HCT116 (cell line): ENCODE data around the gene SORL1-AS1.

Source experiments
- ATAC-seq: fragments of 200-7000 bp; cut with Tn5 transposase; 2 replicates; pipeline ENCODE4 v1.9.1; 2020; ENCODE audit warnings: mild to moderate bottlenecking, moderate library complexity
- BruUV-seq: library from RNA; stranded (reverse); fragments of 400-500 nt; replicated peaks from 2 replicates; lab custom pipeline; 2021; lab: Mats Ljungman, UMichigan
- CTCF ChIA-PET: fragments of 300-600 bp; sonication (Branson Sonifier 250); formaldehyde crosslinking; loops from one replicate; lab custom pipeline; 2021; ENCODE audit warnings: antibody characterized with exemption; lab: Charles Lee
- POLR2A ChIA-PET: fragments of 300-600, 350-600 bp; sonication (Branson Sonifier 250); formaldehyde crosslinking; loops from one replicate; lab custom pipeline; 2021; ENCODE audit warnings: antibody characterized with exemption; lab: Charles Lee
- RAD21 ChIA-PET, 2 experiments: fragments of 300-600 bp; sonication (Branson Sonifier 250); formaldehyde crosslinking; loops; one replicate each; lab custom pipeline; 2023; ENCODE audit warnings: low total read pairs in 2 of 2; ENCODE audit not compliant: uncharacterized antibody in 2 of 2, unreplicated experiment in 2 of 2, low non-redundant PET in 1 of 2; lab: Charles Lee
- DNase-seq: peaks from one replicate; pipeline ENCODE4 v3.0.0-alpha.2; 2010; ENCODE audit warnings: low read depth, low spot score
- H2AFZ ChIP-seq: fragments of 200-600 bp; shearing (Covaris generic), sonication (generic); 2 replicates; pipeline ENCODE4 v1.6.1; 2017; ENCODE audit warnings: low read depth, mixed run types, mixed read lengths, antibody characterized with exemption, low read length; ENCODE audit not compliant: poor library complexity, severe bottlenecking
- H3K27ac ChIP-seq: 2 replicates; pipeline ENCODE4 v1.5.1; 2012; ENCODE audit warnings: low read depth, low read length
- H3K27me3 ChIP-seq: fragments of 200-600 bp; sonication (generic); 2 replicates; pipeline ENCODE4 v1.6.1; 2016; ENCODE audit warnings: mixed run types, low read length, mixed read lengths; ENCODE audit not compliant: insufficient read depth
- H3K36me3 ChIP-seq, 2 experiments: fragments of 200-500 bp in 1 of 2; fragments of 200-600 bp in 1 of 2; sonication (Bioruptor generic) in 1 of 2; sonication (generic) in 1 of 2; 2 replicates each; pipeline versions ENCODE4 v1.5.1 to v1.6.1; 2014 to 2016; ENCODE audit warnings: low read length in 2 of 2, inconsistent platforms in 1 of 2, mixed read lengths in 1 of 2, mixed run types in 1 of 2; ENCODE audit not compliant: insufficient read depth in 2 of 2, control insufficient read depth in 1 of 2
- H3K4me1 ChIP-seq, 2 experiments: fragments of 200-600 bp in 1 of 2; sonication (generic) in 1 of 2; 2 replicates each; pipeline versions ENCODE4 v1.5.1 to v1.6.1; 2012 to 2017; ENCODE audit warnings: low read length in 2 of 2, inconsistent platforms in 1 of 2, mild to moderate bottlenecking in 1 of 2, mixed read lengths in 1 of 2, mixed run types in 1 of 2, moderate library complexity in 1 of 2; ENCODE audit not compliant: insufficient read depth in 2 of 2, control insufficient read depth in 1 of 2
- H3K4me2 ChIP-seq: fragments of 200-600 bp; sonication (generic); 2 replicates; pipeline ENCODE4 v1.6.1; 2017; ENCODE audit warnings: mixed run types, low read length, mixed read lengths
- H3K4me3 ChIP-seq, 2 experiments: fragments of 200-600 bp in 1 of 2; sonication (generic) in 1 of 2; replicated peaks in 1 of 2; 2 replicates each; pipeline ENCODE4 v1.5.1; 2011 to 2016; ENCODE audit warnings: low read length in 2 of 2, control low read depth in 1 of 2, low read depth in 1 of 2, mild to moderate bottlenecking in 1 of 2, mixed read lengths in 1 of 2, mixed run types in 1 of 2
- H3K79me2 ChIP-seq: fragments of 200-600 bp; sonication (generic); 2 replicates; pipeline ENCODE4 v1.6.1; 2017; ENCODE audit warnings: mild to moderate bottlenecking, mixed run types, low read length, moderate library complexity, mixed read lengths; ENCODE audit not compliant: insufficient read depth
- H3K9ac ChIP-seq: fragments of 200-600 bp; sonication (generic); 2 replicates; pipeline ENCODE4 v1.6.1; 2016; ENCODE audit warnings: low read length, mixed read lengths
- H3K9me2 ChIP-seq: fragments of 200-600 bp; sonication (generic), shearing (Covaris generic); 2 replicates; pipeline ENCODE4 v1.6.1; 2017; ENCODE audit warnings: mixed run types, mild to moderate bottlenecking, moderate library complexity; ENCODE audit not compliant: insufficient read depth
- H3K9me3 ChIP-seq, 2 experiments: fragments of 200-500 bp in 1 of 2; fragments of 200-600 bp in 1 of 2; sonication (Bioruptor generic) in 1 of 2; sonication (generic) in 1 of 2; 2 replicates each; pipeline ENCODE4 v1.6.1; 2014 to 2017; ENCODE audit warnings: low read length in 2 of 2, mixed read lengths in 2 of 2, inconsistent platforms in 1 of 2, low read depth in 1 of 2, mild to moderate bottlenecking in 1 of 2, mixed run types in 1 of 2, moderate library complexity in 1 of 2; ENCODE audit not compliant: control insufficient read depth in 1 of 2, insufficient read depth in 1 of 2
- H4K20me1 ChIP-seq: fragments of 200-600 bp; sonication (generic), shearing (Covaris generic); 2 replicates; pipeline ENCODE4 v1.6.1; 2017; ENCODE audit warnings: mixed run types, mild to moderate bottlenecking, moderate library complexity; ENCODE audit not compliant: insufficient read depth
- CTCF ChIP-seq, 3 experiments: fragments of 200-600 bp in 1 of 3; sonication (generic) in 1 of 3; IDR thresholded peaks in 2 of 3; conservative IDR thresholded peaks in 1 of 3; 2 replicates each; pipeline ENCODE4 v1.5.1; 2012 to 2017; ENCODE audit warnings: low read depth in 2 of 3, low read length in 2 of 3, antibody characterized with exemption in 1 of 3, borderline replicate concordance in 1 of 3, control low read depth in 1 of 3, mild to moderate bottlenecking in 1 of 3, mixed read lengths in 1 of 3, mixed run types in 1 of 3, moderate library complexity in 1 of 3; ENCODE audit not compliant: insufficient read depth in 1 of 3
- ELF1 ChIP-seq: IDR thresholded peaks from 2 replicates; pipeline ENCODE4 v1.6.1; 2012; ENCODE audit warnings: low read depth, borderline replicate concordance
- EZH2phosphoT487 ChIP-seq: fragments of 200-600 bp; IDR thresholded peaks from 2 replicates; pipeline ENCODE4 v1.6.1; 2018; ENCODE audit warnings: antibody characterized with exemption, borderline replicate concordance
- intact Hi-C: fragments of 100-400 bp; cut with micrococcal nuclease; formaldehyde crosslinking; loops from 2 replicates; pipeline ENCODE4 v1.10.0; 2022

The SORL1-AS1 gene

GRCh38 chr11:121422675-121423074 is 30.1 kb downstream of the SORL1-AS1 start:
- Histone ChIP-seq H3K4me2 (no peak overlapping the region), H3K27ac (no peak overlapping the region), H3K9ac (no peak overlapping the region), H2AFZ (no peak overlapping the region), H3K9me3 (no peaks in the 10 kb centered on the region), H3K27me3 (no peaks in the 10 kb centered on the region), H3K4me1 (peaks cover 0 to 10% of the 10 kb centered on the region in 2 experiments; a peak in 1 of 4 replicates), H4K20me1 (no peaks in the 10 kb centered on the region)
- POLR2A ChIA-PET: no interaction called here
- ATAC-seq: no peak
- intact Hi-C loops: no loop called here
- TF ChIP-seq ELF1: no peak
- TF ChIP-seq, all 23 proteins: peak for 0
- Histone ChIP-seq H3K4me3 (no peak overlapping the region), H3K79me2 (no peaks in the 10 kb centered on the region), H3K36me3 (no peaks in the 10 kb centered on the region), H3K9me2 (no peaks in the 10 kb centered on the region)
- DNase-seq: no peak
- ChIA-PET RAD21 (no interaction called here), CTCF (no interaction called here)
- BruUV-seq: no TSS peak

DNA sequence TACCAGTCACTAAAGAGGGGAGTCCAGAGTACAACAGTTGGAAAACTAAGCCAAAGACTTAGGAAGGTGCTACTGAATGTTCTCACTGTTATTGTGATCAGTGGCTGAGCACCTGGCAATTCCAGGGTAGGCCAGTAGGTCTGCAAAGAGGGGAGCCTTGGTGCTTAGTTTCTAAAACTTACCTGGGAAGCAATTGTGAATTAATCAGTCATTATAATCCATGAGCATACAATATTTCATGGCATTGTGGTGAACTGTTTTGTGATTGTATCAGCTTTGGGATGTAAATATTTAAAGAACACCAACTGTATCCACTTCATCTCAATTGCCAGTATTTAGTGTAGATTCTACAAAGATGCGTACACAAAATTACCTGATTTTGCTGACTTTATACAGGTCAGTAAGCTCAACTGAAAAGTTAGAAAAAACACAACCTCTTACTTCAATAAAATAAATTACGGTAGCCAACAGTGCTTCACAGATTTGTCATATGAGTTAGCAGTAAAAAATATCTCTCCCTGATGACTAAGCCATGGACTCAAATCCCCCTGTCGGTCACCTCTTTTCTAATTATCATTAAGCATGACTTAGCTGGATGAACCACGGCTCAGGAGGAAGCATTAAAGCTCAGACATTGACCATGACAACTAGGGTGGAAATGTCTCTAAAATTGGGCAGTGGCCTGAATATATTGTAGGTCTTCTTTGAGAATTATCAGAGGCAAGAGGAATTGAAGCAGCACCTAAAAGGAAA is 31.4 kb downstream of the SORL1-AS1 start:
- Histone ChIP-seq H4K20me1 (no peaks in the 10 kb centered on the region), H3K4me2 (no peak overlapping the region), H3K9me3 (no peaks in the 10 kb centered on the region), H3K4me3 (no peak overlapping the region), H3K79me2 (no peaks in the 10 kb centered on the region), H3K9me2 (no peaks in the 10 kb centered on the region), H3K27ac (no peak overlapping the region), H3K4me1 (peaks cover 7 to 8% of the 10 kb centered on the region in 2 experiments; a peak in 3 of 4 replicates), H2AFZ (no peak overlapping the region), H3K27me3 (no peaks in the 10 kb centered on the region), H3K36me3 (no peaks in the 10 kb centered on the region), H3K9ac (no peak overlapping the region)
- intact Hi-C loops: no loop called here
- RAD21 ChIA-PET: no interaction called here
- CTCF ChIA-PET: no interaction called here
- DNase-seq: no peak
- POLR2A ChIA-PET: no interaction called here
- TF ChIP-seq EZH2phosphoT487 (no peak), CTCF (IDR thresholded peaks at IDR 0.05 in 2 of 3, conservative IDR thresholded peaks at IDR 0.05 in 1 of 3; ENCODE audit: borderline replicate concordance in 1 of 3, insufficient read depth in 1 of 3, low read depth in 2 of 3, low read length in 2 of 3) (no peak)
- ATAC-seq: 0 out of 2 replicates have a peak, but pooled peaks have one; percentile 53
- no TSS peak for BruUV-seq
